ENCODE measurements around the gene C1QC. TPM values are rescaled to one million over a fixed set of nuclear protein-coding genes. Genes with fewer than 3 reads are reported as not detected.
A peak's percentile ranks its signal among the peaks of the same experiment; 100 is the strongest.

C1QC gene
- total RNA-seq, 2 donors from 2014 or later, result not detected

GRCh38 chr1:22627331-22627730, 16.1 kb upstream of the C1QC start:
- Mint-ChIP-seq H3K27ac (no peak overlapping the region), H3K27me3 (ENCODE audit: low read depth) (peaks cover 40% of the 10 kb centered on the region), H3K9me3 (no peaks in the 10 kb centered on the region), H3K36me3 (ENCODE audit: insufficient read depth in 2 of 2) (no peaks in the 10 kb centered on the region), H3K4me3 (no peak overlapping the region), H3K4me1 (ENCODE audit: low read depth) (no peaks in the 10 kb centered on the region)
- DNase-seq (no peak), ATAC-seq (replicated peaks in 1 of 2) (no peak)

GRCh38 chr1:22628698-22629444, 14.6 kb upstream of the C1QC start:
- Mint-ChIP-seq H3K4me1 (ENCODE audit: low read depth) (no peaks in the 10 kb centered on the region), H3K4me3 (no peak overlapping the region), H3K27ac (no peak overlapping the region), H3K27me3 (ENCODE audit: low read depth) (peaks cover 43% of the 10 kb centered on the region), H3K36me3 (ENCODE audit: insufficient read depth in 2 of 2) (no peaks in the 10 kb centered on the region), H3K9me3 (no peaks in the 10 kb centered on the region)
- DNase-seq (no peak), ATAC-seq (replicated peaks in 1 of 2) (no peak)

GRCh38 chr1:22629886-22630285, 13.5 kb upstream of the C1QC start:
- no peak for ATAC-seq (replicated peaks in 1 of 2)
- Mint-ChIP-seq H3K9me3 (no peaks in the 10 kb centered on the region), H3K4me1 (ENCODE audit: low read depth) (no peaks in the 10 kb centered on the region), H3K27me3 (ENCODE audit: low read depth) (peaks cover 43% of the 10 kb centered on the region), H3K27ac (no peak overlapping the region), H3K4me3 (no peak overlapping the region), H3K36me3 (ENCODE audit: insufficient read depth in 2 of 2) (no peaks in the 10 kb centered on the region)
- DNase-seq, result no peak

- no peaks in the 10 kb centered on the region for H3K9me3 Mint-ChIP-seq
- no peak overlapping the region for H3K4me3 Mint-ChIP-seq
- H3K4me1 Mint-ChIP-seq (ENCODE audit: low read depth), result no peaks in the 10 kb centered on the region
- H3K36me3 Mint-ChIP-seq (ENCODE audit: insufficient read depth in 2 of 2), result no peaks in the 10 kb centered on the region
- H3K27me3 Mint-ChIP-seq (ENCODE audit: low read depth), result peaks cover 33% of the 10 kb centered on the region
- ATAC-seq (replicated peaks in 1 of 2) (no peak), DNase-seq (no peak)
- no peak overlapping the region for H3K27ac Mint-ChIP-seq
Measured at GRCh38 chr1:22633697-22634463, 9.6 kb upstream of the C1QC start.

- H3K4me3 Mint-ChIP-seq, result no peak overlapping the region
- no peak for DNase-seq
- no peaks in the 10 kb centered on the region for H3K9me3 Mint-ChIP-seq
- H3K27ac Mint-ChIP-seq, result no peak overlapping the region
- H3K27me3 Mint-ChIP-seq (ENCODE audit: low read depth), result peaks cover 31% of the 10 kb centered on the region
- ATAC-seq (replicated peaks in 1 of 2), result no peak
- H3K36me3 Mint-ChIP-seq (ENCODE audit: insufficient read depth in 2 of 2), result no peaks in the 10 kb centered on the region
- H3K4me1 Mint-ChIP-seq (ENCODE audit: low read depth), result no peaks in the 10 kb centered on the region
Measured at GRCh38 chr1:22635436-22635835, 8.0 kb upstream of the C1QC start.

GRCh38 chr1:22636353-22636752, 7.1 kb upstream of the C1QC start, which contains the start of gene C1QA:
Gene C1QA, plus strand, starts transcription at chr1:22636628. Its CDS starts 989 bp downstream, at chr1:22637617.
- Mint-ChIP-seq H3K9me3 (no peaks in the 10 kb centered on the region), H3K27me3 (ENCODE audit: low read depth) (peaks cover 35% of the 10 kb centered on the region), H3K27ac (no peak within 1 kb of the TSS), H3K36me3 (ENCODE audit: insufficient read depth in 2 of 2) (no peaks in the 10 kb centered on the region), H3K4me1 (ENCODE audit: low read depth) (no peaks in the 10 kb centered on the region), H3K4me3 (no peak within 1 kb of the TSS)
- DNase-seq (no peak), ATAC-seq (replicated peaks in 1 of 2) (no peak)

GRCh38 chr1:22636927-22637326, 6.5 kb upstream of the C1QC start:
- Mint-ChIP-seq H3K36me3 (ENCODE audit: insufficient read depth in 2 of 2) (no peaks in the 10 kb centered on the region), H3K9me3 (no peaks in the 10 kb centered on the region), H3K27me3 (ENCODE audit: low read depth) (peaks cover 31% of the 10 kb centered on the region), H3K4me1 (ENCODE audit: low read depth) (no peaks in the 10 kb centered on the region), H3K27ac (no peak overlapping the region), H3K4me3 (no peak overlapping the region)
- ATAC-seq (replicated peaks in 1 of 2) (no peak), DNase-seq (no peak)

GRCh38 chr1:22637907-22638445, 5.5 kb upstream of the C1QC start:
- H3K36me3 Mint-ChIP-seq (ENCODE audit: insufficient read depth in 2 of 2), result no peaks in the 10 kb centered on the region
- H3K9me3 Mint-ChIP-seq, result no peaks in the 10 kb centered on the region
- H3K4me1 Mint-ChIP-seq (ENCODE audit: low read depth), result no peaks in the 10 kb centered on the region
- ATAC-seq (replicated peaks in 1 of 2), result no peak
- no peak for DNase-seq
- peaks cover 27% of the 10 kb centered on the region for H3K27me3 Mint-ChIP-seq (ENCODE audit: low read depth)
- H3K4me3 Mint-ChIP-seq, result no peak overlapping the region
- H3K27ac Mint-ChIP-seq, result no peak overlapping the region

GRCh38 chr1:22638476-22639234, 4.8 kb upstream of the C1QC start:
- no peak overlapping the region for H3K27ac Mint-ChIP-seq
- no peak for ATAC-seq (replicated peaks in 1 of 2)
- H3K27me3 Mint-ChIP-seq (ENCODE audit: low read depth), result peaks cover 28% of the 10 kb centered on the region
- H3K9me3 Mint-ChIP-seq, result no peaks in the 10 kb centered on the region
- no peaks in the 10 kb centered on the region for H3K4me1 Mint-ChIP-seq (ENCODE audit: low read depth)
- H3K4me3 Mint-ChIP-seq, result no peak overlapping the region
- H3K36me3 Mint-ChIP-seq (ENCODE audit: insufficient read depth in 2 of 2), result no peaks in the 10 kb centered on the region
- DNase-seq, result no peak

- DNase-seq, result no peak
- H3K27ac Mint-ChIP-seq, result no peak overlapping the region
- H3K36me3 Mint-ChIP-seq (ENCODE audit: insufficient read depth in 2 of 2), result no peaks in the 10 kb centered on the region
- no peak for ATAC-seq (replicated peaks in 1 of 2)
- no peaks in the 10 kb centered on the region for H3K9me3 Mint-ChIP-seq
- no peak overlapping the region for H3K4me3 Mint-ChIP-seq
- no peaks in the 10 kb centered on the region for H3K4me1 Mint-ChIP-seq (ENCODE audit: low read depth)
- H3K27me3 Mint-ChIP-seq (ENCODE audit: low read depth), result peaks cover 26% of the 10 kb centered on the region
Measured at GRCh38 chr1:22639286-22639685, 4.1 kb upstream of the C1QC start.

- ATAC-seq (replicated peaks in 1 of 2), result no peak
- Mint-ChIP-seq H3K27ac (no peak overlapping the region), H3K27me3 (ENCODE audit: low read depth) (peaks cover 26% of the 10 kb centered on the region)
Measured at GRCh38 chr1:22641247-22641646, 2.2 kb upstream of the C1QC start.

GRCh38 chr1:22641906-22642636, 1.4 kb upstream of the C1QC start:
- Mint-ChIP-seq H3K27ac (no peak overlapping the region), H3K36me3 (ENCODE audit: insufficient read depth in 2 of 2) (no peaks in the 10 kb centered on the region), H3K27me3 (ENCODE audit: low read depth) (peaks cover 24% of the 10 kb centered on the region), H3K9me3 (no peaks in the 10 kb centered on the region), H3K4me3 (no peak overlapping the region), H3K4me1 (ENCODE audit: low read depth) (no peaks in the 10 kb centered on the region)
- ATAC-seq (replicated peaks in 1 of 2) (peak; percentile 82 to 85), DNase-seq (peak; percentile 75 to 78)

More at GRCh38 chr1:22641247-22641646, 2.2 kb upstream of the C1QC start:
- DNase-seq, result no peak
- H3K4me1 Mint-ChIP-seq (ENCODE audit: low read depth), result no peaks in the 10 kb centered on the region
- H3K36me3 Mint-ChIP-seq (ENCODE audit: insufficient read depth in 2 of 2), result no peaks in the 10 kb centered on the region
- no peaks in the 10 kb centered on the region for H3K9me3 Mint-ChIP-seq
- no peak overlapping the region for H3K4me3 Mint-ChIP-seq
